Endothelial cell of umbilical vein (primary cell): ENCODE data around the gene NFIA. TPM values are rescaled to one million over a fixed set of nuclear protein-coding genes. Genes with fewer than 3 reads are reported as not detected.

Experiments
- BruUV-seq: library from RNA; stranded (reverse); fragments of 400-500 nt; replicated peaks from 2 replicates; lab custom pipeline; 2021; lab: Mats Ljungman, UMichigan
- CTCF ChIA-PET: fragments of 300-600, 350-600 bp; sonication (Branson Sonifier 250); formaldehyde crosslinking; loops from one replicate; lab custom pipeline; 2021; ENCODE audit warnings: antibody characterized with exemption, inconsistent platforms; lab: Charles Lee
- POLR2A ChIA-PET: fragments of 300-600, 350-600 bp; sonication (Branson Sonifier 250); formaldehyde crosslinking; loops from one replicate; lab custom pipeline; 2021; ENCODE audit warnings: antibody characterized with exemption, inconsistent platforms; lab: Charles Lee
- DNase-seq: peaks from one replicate; pipeline ENCODE4 v3.0.0-alpha.2; 2011; ENCODE audit warnings: low read depth, low spot score
- FAIRE-seq: peaks from 2 replicates; lab custom pipeline; 2011; peaks lifted over from hg19 to GRCh38; lab: Jason Lieb, UNC
- H2AFZ ChIP-seq: 2 replicates; pipeline ENCODE4 v1.6.0; 2012; ENCODE audit warnings: low read depth, low read length, control low read depth, inconsistent platforms
- H3K27ac ChIP-seq: 2 replicates; pipeline ENCODE4 v1.5.1; 2011; ENCODE audit warnings: low read depth, mild to moderate bottlenecking, control low read depth, low read length, moderate library complexity; ENCODE audit not compliant: insufficient read depth
- H3K27me3 ChIP-seq, 2 experiments: 2 replicates each; pipeline versions ENCODE4 v1.6.0 to v1.6.1; 2011; ENCODE audit warnings: low read length in 2 of 2, mixed read lengths in 1 of 2; ENCODE audit not compliant: control insufficient read depth in 2 of 2, insufficient read depth in 2 of 2
- H3K36me3 ChIP-seq, 2 experiments: 2 replicates in 1 of 2; 3 replicates in 1 of 2; pipeline ENCODE4 v1.5.1; 2011; ENCODE audit warnings: low read length in 2 of 2, mild to moderate bottlenecking in 1 of 2, moderate library complexity in 1 of 2; ENCODE audit not compliant: control insufficient read depth in 2 of 2, insufficient read depth in 2 of 2; ENCODE audit errors: extremely low read depth in 1 of 2
- H3K4me1 ChIP-seq: 3 replicates; pipeline ENCODE4 v1.5.1; 2011; ENCODE audit warnings: mild to moderate bottlenecking, low read length; ENCODE audit not compliant: control insufficient read depth, insufficient read depth; ENCODE audit errors: extremely low read depth
- H3K4me2 ChIP-seq: 2 replicates; pipeline ENCODE4 v1.6.1; 2011; ENCODE audit warnings: low read length, control low read depth, mixed read lengths; ENCODE audit not compliant: insufficient read depth
- H3K4me3 ChIP-seq, 3 experiments: fragments of 200-600 bp in 1 of 3; sonication (generic), shearing (Covaris generic) in 1 of 3; replicated peaks in 1 of 3; 2 replicates each; pipeline ENCODE4 v1.5.1; 2011 to 2016; ENCODE audit warnings: control low read depth in 3 of 3, low read length in 3 of 3, mild to moderate bottlenecking in 2 of 3, inconsistent platforms in 1 of 3, low read depth in 1 of 3, moderate library complexity in 1 of 3; ENCODE audit not compliant: insufficient read depth in 1 of 3
- H3K79me2 ChIP-seq: 2 replicates; pipeline ENCODE4 v1.6.0; 2012; ENCODE audit warnings: low read length, inconsistent platforms; ENCODE audit not compliant: control insufficient read depth, insufficient read depth
- H3K9ac ChIP-seq: replicated peaks from 2 replicates; pipeline ENCODE3; 2011; ENCODE audit warnings: low read length, control low read depth; ENCODE audit not compliant: insufficient read depth; ENCODE audit errors: extremely low read depth
- H3K9me1 ChIP-seq: replicated peaks from 3 replicates; pipeline ENCODE4 v1.6.0; 2011; ENCODE audit warnings: mild to moderate bottlenecking, low read length; ENCODE audit not compliant: control insufficient read depth, insufficient read depth; ENCODE audit errors: extremely low read depth
- H3K9me3 ChIP-seq: replicated peaks from 2 replicates; pipeline ENCODE4 v1.5.1; 2012; ENCODE audit warnings: low read length, inconsistent platforms; ENCODE audit not compliant: control insufficient read depth, insufficient read depth
- H4K20me1 ChIP-seq: replicated peaks from 2 replicates; pipeline ENCODE3; 2011; ENCODE audit warnings: mild to moderate bottlenecking, low read length; ENCODE audit not compliant: control insufficient read depth, insufficient read depth; ENCODE audit errors: extremely low read depth
- CTCF ChIP-seq, 2 donors: IDR thresholded peaks; 1 replicate in 1 of 2; 2 replicates in 1 of 2; pipeline ENCODE4 v1.5.1; 2011; ENCODE audit warnings: low read length in 2 of 2, mild to moderate bottlenecking in 2 of 2, moderate library complexity in 2 of 2, control low read depth in 1 of 2, inconsistent platforms in 1 of 2, low read depth in 1 of 2; ENCODE audit not compliant: insufficient read depth in 1 of 2; ENCODE audit errors: extremely low read depth in 1 of 2
- EZH2 ChIP-seq: IDR thresholded peaks from 2 replicates; pipeline ENCODE4 v1.6.1; 2012; ENCODE audit warnings: borderline replicate concordance, low read depth, mild to moderate bottlenecking, moderate library complexity, low read length, inconsistent platforms; ENCODE audit not compliant: severe bottlenecking
- FOS ChIP-seq: IDR thresholded peaks from 2 replicates; pipeline ENCODE4 v1.6.1; 2011; ENCODE audit warnings: mild to moderate bottlenecking, low read length, moderate library complexity, borderline replicate concordance; ENCODE audit not compliant: insufficient read depth
- GATA2 ChIP-seq: IDR thresholded peaks from 2 replicates; pipeline ENCODE4 v1.7.0; 2011; ENCODE audit warnings: low read depth, mild to moderate bottlenecking, moderate library complexity, mixed read lengths, low read length; ENCODE audit not compliant: insufficient read length, insufficient read depth
- JUN ChIP-seq: IDR thresholded peaks from 2 replicates; pipeline ENCODE4 v1.6.1; 2011; ENCODE audit warnings: borderline replicate concordance, low read depth; ENCODE audit not compliant: insufficient read length, insufficient read depth
- MAX ChIP-seq: IDR thresholded peaks from 2 replicates; pipeline ENCODE4 v1.6.1; 2011; ENCODE audit not compliant: insufficient read depth, insufficient read length
- POLR2A ChIP-seq: IDR thresholded peaks from 2 replicates; pipeline ENCODE4 v1.6.1; 2012; ENCODE audit warnings: low read depth, mild to moderate bottlenecking, control low read depth, low read length
- POLR2AphosphoS5 ChIP-seq: IDR thresholded peaks from 2 replicates; pipeline ENCODE4 v1.6.1; 2012; ENCODE audit warnings: low read depth, mild to moderate bottlenecking, control low read depth, low read length, moderate library complexity; ENCODE audit not compliant: insufficient read depth
- dilution Hi-C: fragments of 300-500 bp; cut with MboI; formaldehyde crosslinking; loops from one replicate; pipeline ENCODE4 v1.15.0; 2019; ENCODE audit warnings: low sequenced_read_pairs; ENCODE audit not compliant: extremely low pct_ligation_motif_present
- intact Hi-C: fragments of 100-400 bp; cut with micrococcal nuclease; formaldehyde crosslinking; loops from one replicate; pipeline ENCODE4 v1.10.0; 2022
- polyA plus RNA-seq, 4 experiments: library from polyadenylated mRNA; depleted of rRNA in 3 of 4; stranded (reverse) in 3 of 4; unstranded in 1 of 4; fragments of >200 nt; gene quantifications; 2 replicates each; pipeline versions ENCODE4 v1.2.1 to v1.2.3, GENCODE V29; 2011 to 2012; ENCODE audit warnings: missing spikeins in 1 of 4
- total RNA-seq: library from RNA; stranded (reverse); gene quantifications from 2 replicates; pipeline ENCODE4 v1.2.3, GENCODE V29; 2021

Gene NFIA
- total and polyA plus RNA-seq, 2 donors (not counting 3 experiments of a cell fraction or from before 2014, with no cell fraction given): 25.5 to 47.0 TPM

GRCh38 chr1:61184040-61184713, 101.8 kb downstream of the NFIA start:
- Histone ChIP-seq H3K9me1 (no peaks in the 10 kb centered on the region), H3K9me3 (no peaks in the 10 kb centered on the region), H3K27me3 (no peaks in the 10 kb centered on the region), H2AFZ (peak overlapping the region; percentile 62), H3K4me3 (peak overlapping the region in 2 of 3 experiments; percentile 12 to 42), H3K36me3 (no peaks in the 10 kb centered on the region), H4K20me1 (no peaks in the 10 kb centered on the region), H3K79me2 (no peaks in the 10 kb centered on the region), H3K27ac (peak overlapping the region; percentile 14), H3K4me2 (peak overlapping the region; percentile 75), H3K4me1 (peaks cover 27% of the 10 kb centered on the region), H3K9ac (peak overlapping the region; percentile 36)
- POLR2A ChIA-PET: no interaction called here
- TSS peak; percentile 27 for BruUV-seq
- CTCF ChIA-PET: interaction anchor here (0.8 to 2.2 kb wide), 8 partner anchors 10 to 404 kb away, joined by 3 to 10 read pairs (median 4); partner anchors contain the start of gene NFIA
- dilution Hi-C loops: no loop called here
- FAIRE-seq (peak; percentile 84), DNase-seq (peak; percentile 97)
- intact Hi-C loops: loop anchor here (1.0 to 2.0 kb wide), 5 partner anchors 51 to 269 kb away; no protein-coding TSS in a partner anchor
- TF ChIP-seq MAX: peak; percentile 96
- TF ChIP-seq CTCF (IDR thresholded peaks at IDR 0.05; ENCODE audit: extremely low read depth in 1 of 2, insufficient read depth in 1 of 2, low read depth in 1 of 2, low read length in 2 of 2): no peak
- TF ChIP-seq JUN: no peak
- TF ChIP-seq GATA2: no peak
- peak; percentile 17 for TF ChIP-seq POLR2AphosphoS5
- peak; percentile 14 for TF ChIP-seq POLR2A
- no peak for TF ChIP-seq FOS
- no peak for TF ChIP-seq EZH2
